ENCODE results near the gene MANEAL.

- no peak for TF ChIP-seq CTCF (IDR thresholded peaks at IDR 0.05)
- no peak for TF ChIP-seq POLR2A (IDR thresholded peaks at IDR 0.05)
Observed at GRCh38 chr1:37782491-37782890, 11.2 kb upstream of the MANEAL start.
